Panc1 (cell line): ENCODE results near the gene NOP58. TPM values are rescaled to one million over a fixed set of nuclear protein-coding genes. Genes with fewer than 3 reads are reported as not detected.
"Not testable (repeated sequence)": the region's sequence is repeated elsewhere in the genome, so short reads cannot be mapped to it uniquely, and the experiment has no call there.

Experiments used
- ATAC-seq: fragments of 200-7000 bp; cut with Tn5 transposase; 2 replicates; pipeline ENCODE4 v1.9.1; 2020; ENCODE audit warnings: mild to moderate bottlenecking, moderate library complexity
- BruUV-seq: library from RNA; stranded (reverse); fragments of 400-500 nt; replicated peaks from 2 replicates; lab custom pipeline; 2021; lab: Mats Ljungman, UMichigan
- CTCF ChIA-PET: fragments of 300-600 bp; sonication (Branson Sonifier 250); formaldehyde crosslinking; loops from one replicate; lab custom pipeline; 2022; ENCODE audit warnings: antibody characterized with exemption; lab: Charles Lee
- POLR2A ChIA-PET: fragments of 300-600 bp; sonication (Branson Sonifier 250); formaldehyde crosslinking; loops from one replicate; lab custom pipeline; 2022; ENCODE audit warnings: antibody characterized with exemption; lab: Charles Lee
- DNase-seq: peaks from one replicate; pipeline ENCODE4 v3.0.0-alpha.2; 2010; ENCODE audit warnings: low read depth, low spot score
- H3K27ac ChIP-seq: 2 replicates; pipeline ENCODE4 v1.5.1; 2011; ENCODE audit warnings: mild to moderate bottlenecking, low read length, inconsistent platforms
- H3K27me3 ChIP-seq: fragments of 200-500 bp; sonication (Bioruptor generic); 2 replicates; pipeline ENCODE4 v1.6.0; 2014; ENCODE audit warnings: low read length, inconsistent platforms; ENCODE audit not compliant: control insufficient read depth, insufficient read depth
- H3K36me3 ChIP-seq: fragments of 200-500 bp; sonication (Bioruptor generic); 2 replicates; pipeline ENCODE4 v1.5.1; 2014; ENCODE audit warnings: inconsistent platforms, mild to moderate bottlenecking, low read length, moderate library complexity; ENCODE audit not compliant: control insufficient read depth, insufficient read depth
- H3K4me1 ChIP-seq: 2 replicates; pipeline ENCODE4 v1.5.1; 2011; ENCODE audit warnings: inconsistent platforms, mild to moderate bottlenecking, low read length, moderate library complexity; ENCODE audit not compliant: control insufficient read depth, insufficient read depth
- H3K4me3 ChIP-seq, 2 experiments: 2 replicates each; pipeline ENCODE4 v1.5.1; 2011 to 2012; ENCODE audit warnings: low read depth in 2 of 2, low read length in 2 of 2, mild to moderate bottlenecking in 2 of 2, inconsistent platforms in 1 of 2, moderate library complexity in 1 of 2
- H3K9me3 ChIP-seq: fragments of 200-500 bp; sonication (Bioruptor generic); 2 replicates; pipeline ENCODE4 v1.5.1; 2014; ENCODE audit warnings: low read depth, mild to moderate bottlenecking, inconsistent platforms, low read length, moderate library complexity; ENCODE audit not compliant: control insufficient read depth, insufficient read depth
- POLR2AphosphoS5 ChIP-seq: IDR thresholded peaks from 2 replicates; pipeline ENCODE4 v1.6.1; 2012; ENCODE audit warnings: mild to moderate bottlenecking, low read depth, low read length, moderate library complexity
- REST ChIP-seq, 2 experiments: IDR thresholded peaks; 2 replicates each; pipeline ENCODE4 v1.6.1; 2011 to 2012; ENCODE audit warnings: low read depth in 2 of 2, control low read depth in 1 of 2, low read length in 1 of 2, mild to moderate bottlenecking in 1 of 2, moderate library complexity in 1 of 2; ENCODE audit not compliant: insufficient read depth in 1 of 2
- SIN3A ChIP-seq: IDR thresholded peaks from 2 replicates; pipeline ENCODE4 v1.6.1; 2012; ENCODE audit warnings: low read depth, mild to moderate bottlenecking, low read length, moderate library complexity, borderline replicate concordance; ENCODE audit not compliant: insufficient read depth
- TCF7L2 ChIP-seq: IDR thresholded peaks from 2 replicates; pipeline ENCODE4 v1.6.1; 2011; ENCODE audit warnings: mild to moderate bottlenecking, low read depth, low read length, inconsistent platforms
- in situ Hi-C: cut with HindIII; loops from 2 replicates; pipeline ENCODE4 v1.10.0; 2016; ENCODE audit warnings: low sequenced_read_pairs, low pct_unique_long_range_greater_than_20kb
- intact Hi-C: fragments of 100-400 bp; cut with micrococcal nuclease; formaldehyde crosslinking; loops from one replicate; pipeline ENCODE4 v1.10.0; 2022; ENCODE audit not compliant: unreplicated experiment
- total RNA-seq: library from RNA; stranded (reverse); gene quantifications from one replicate; pipeline ENCODE4 v1.2.1, GENCODE V29; 2021; ENCODE audit not compliant: unreplicated experiment
- TF ChIP-seq, protein P1 (sequence below): fragments of 450-650 bp; IDR thresholded peaks from 2 replicates; pipeline ENCODE4 v1.5.1; 2017; ENCODE audit warnings: mild to moderate bottlenecking

NOP58 gene
- total RNA-seq, 1 experiment from 2014 or later = 119 TPM

DNA sequence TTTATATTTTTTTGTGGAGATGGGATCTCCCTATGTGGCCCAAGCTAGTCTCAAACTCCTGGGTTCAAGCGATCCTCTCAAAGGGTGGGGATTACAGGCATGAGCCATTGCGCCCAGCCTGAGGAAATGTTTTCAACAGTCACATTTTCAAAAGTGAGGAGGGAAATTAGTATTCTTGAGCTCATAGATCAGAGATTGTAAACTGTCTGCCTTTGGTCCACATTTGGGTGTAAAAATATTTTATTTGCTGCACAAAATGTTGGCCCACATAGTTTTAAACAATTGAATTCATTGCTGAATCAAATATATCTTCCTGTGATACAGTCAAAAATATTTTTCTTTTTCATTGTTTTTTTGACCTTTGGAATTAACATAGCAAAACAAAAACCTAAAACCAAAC, 48.6 kb downstream of the NOP58 start:
- Histone ChIP-seq H3K9me3 (no peaks in the 10 kb centered on the region), H3K27ac (no peak overlapping the region), H3K4me1 (peaks cover 6% of the 10 kb centered on the region), H3K36me3 (no peaks in the 10 kb centered on the region), H3K27me3 (no peaks in the 10 kb centered on the region), H3K4me3 (no peak overlapping the region)
- ChIA-PET POLR2A (no interaction called here), CTCF (no interaction called here)
- DNase-seq = no peak
- intact Hi-C loops (no loop called here), in situ Hi-C loops (no loop called here)
- no peak for ATAC-seq
- BruUV-seq = no TSS peak
- TF ChIP-seq SIN3A = no peak
- no peak for TF ChIP-seq TCF7L2
- no peak for TF ChIP-seq POLR2AphosphoS5
- TF ChIP-seq REST (IDR thresholded peaks at IDR 0.05; ENCODE audit: insufficient read depth in 1 of 2, low read depth in 2 of 2, low read length in 1 of 2) = no peak
- TF ChIP-seq, protein P1, sequence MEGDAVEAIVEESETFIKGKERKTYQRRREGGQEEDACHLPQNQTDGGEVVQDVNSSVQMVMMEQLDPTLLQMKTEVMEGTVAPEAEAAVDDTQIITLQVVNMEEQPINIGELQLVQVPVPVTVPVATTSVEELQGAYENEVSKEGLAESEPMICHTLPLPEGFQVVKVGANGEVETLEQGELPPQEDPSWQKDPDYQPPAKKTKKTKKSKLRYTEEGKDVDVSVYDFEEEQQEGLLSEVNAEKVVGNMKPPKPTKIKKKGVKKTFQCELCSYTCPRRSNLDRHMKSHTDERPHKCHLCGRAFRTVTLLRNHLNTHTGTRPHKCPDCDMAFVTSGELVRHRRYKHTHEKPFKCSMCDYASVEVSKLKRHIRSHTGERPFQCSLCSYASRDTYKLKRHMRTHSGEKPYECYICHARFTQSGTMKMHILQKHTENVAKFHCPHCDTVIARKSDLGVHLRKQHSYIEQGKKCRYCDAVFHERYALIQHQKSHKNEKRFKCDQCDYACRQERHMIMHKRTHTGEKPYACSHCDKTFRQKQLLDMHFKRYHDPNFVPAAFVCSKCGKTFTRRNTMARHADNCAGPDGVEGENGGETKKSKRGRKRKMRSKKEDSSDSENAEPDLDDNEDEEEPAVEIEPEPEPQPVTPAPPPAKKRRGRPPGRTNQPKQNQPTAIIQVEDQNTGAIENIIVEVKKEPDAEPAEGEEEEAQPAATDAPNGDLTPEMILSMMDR = no peak

DNA sequence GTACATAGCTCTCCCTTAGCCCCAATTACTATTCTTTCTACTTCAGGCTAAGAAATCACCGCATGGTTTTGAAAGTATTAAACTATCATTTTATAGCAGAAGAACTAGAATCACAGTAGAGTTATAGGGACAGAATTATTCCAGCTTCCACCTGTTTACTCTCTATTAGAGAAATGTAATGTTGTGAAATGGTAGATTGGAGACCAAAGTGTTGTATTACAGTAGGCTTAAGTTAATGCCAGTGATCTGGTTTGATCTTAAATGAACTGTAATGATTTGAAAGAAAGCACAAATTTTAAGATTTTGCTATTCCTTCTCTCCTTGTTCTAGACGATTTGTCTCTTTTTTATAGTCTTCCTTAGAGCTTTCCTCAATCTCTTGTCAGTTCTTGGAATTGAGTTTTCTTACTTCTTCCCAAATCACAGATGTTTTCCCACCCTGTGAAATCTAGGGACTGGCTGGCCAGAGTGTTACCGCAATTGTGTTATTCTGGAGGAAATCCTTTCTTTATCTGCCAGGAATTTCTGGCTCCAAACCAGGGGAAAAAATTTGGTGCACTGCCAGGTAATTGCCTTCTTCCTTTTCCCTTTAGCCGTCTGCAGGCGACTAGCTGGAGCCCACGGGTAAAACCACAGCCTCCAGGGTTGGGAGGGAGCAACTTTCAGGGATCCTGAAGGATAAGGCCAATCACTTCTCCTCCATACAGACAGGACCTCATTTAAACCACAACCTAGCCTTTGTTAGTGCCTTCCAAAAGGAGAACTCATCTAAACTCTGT, 51.7 kb downstream of the NOP58 start:
- POLR2A ChIA-PET = interaction anchor here (0.6 to 0.7 kb wide), 3 partner anchors 22 to 227 kb away, joined by 3 to 5 read pairs (median 4); no protein-coding TSS in a partner anchor
- H3K36me3 ChIP-seq = no peaks in the 10 kb centered on the region

DNA sequence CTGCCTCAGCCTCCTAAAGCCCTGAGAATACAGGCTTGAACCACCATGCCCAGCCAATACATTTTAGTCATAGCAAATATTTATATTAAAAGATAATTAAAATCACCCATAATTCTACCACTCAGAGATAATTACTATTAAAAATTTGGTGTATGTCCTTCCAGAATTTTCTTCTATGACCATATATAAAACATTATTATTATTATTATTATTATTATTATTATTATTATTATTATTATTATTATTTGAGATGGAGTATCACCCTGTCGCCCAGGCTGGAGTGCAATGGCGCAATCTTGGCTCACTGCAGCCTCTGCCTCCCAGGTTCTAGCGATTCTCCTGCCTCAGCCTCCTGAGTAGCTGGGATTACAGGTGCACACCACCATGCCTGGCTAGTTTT, 54.8 kb downstream of the NOP58 start:
- DNase-seq, CTCF ChIA-PET, H3K9me3 ChIP-seq, H3K4me3 ChIP-seq, in situ Hi-C loops, POLR2A ChIA-PET, intact Hi-C loops, ATAC-seq, H3K27me3 ChIP-seq, H3K4me1 ChIP-seq, BruUV-seq, H3K27ac ChIP-seq, H3K36me3 ChIP-seq: not testable (repeated sequence)

More for the DNA sequence above, 51.7 kb downstream of the NOP58 start:
- Histone ChIP-seq H3K27me3 (no peaks in the 10 kb centered on the region), H3K27ac (no peak overlapping the region), H3K4me3 (no peak overlapping the region), H3K9me3 (no peaks in the 10 kb centered on the region), H3K4me1 (peaks cover 6% of the 10 kb centered on the region)
- ATAC-seq (peak; percentile 58; the same call in 1 of the 2 replicates), DNase-seq (no peak)
- intact Hi-C loops = no loop called here
- TF ChIP-seq TCF7L2 (peak; percentile 50; the same call in 1 of the 2 replicates), REST (IDR thresholded peaks at IDR 0.05; ENCODE audit: insufficient read depth in 1 of 2, low read depth in 2 of 2, low read length in 1 of 2) (no peak)
- in situ Hi-C loops = no loop called here
- no TSS peak for BruUV-seq
- CTCF ChIA-PET = interaction anchor here (0.7 kb wide), 1 partner anchor 22 kb away, joined by 3 read pairs; no protein-coding TSS in a partner anchor
